H9 (cell line): Measurements from ENCODE around the gene GABBR2. TPM values are rescaled to one million over a fixed set of nuclear protein-coding genes. Genes with fewer than 3 reads are reported as not detected.

Source experiments
- DNase-seq: peaks from one replicate; pipeline ENCODE4 v3.0.0-alpha.2; 2017
- H2AFZ ChIP-seq: one replicate; pipeline ENCODE4 v1.6.1; 2013; ENCODE audit warnings: mild to moderate bottlenecking, low read length, control low read depth, moderate library complexity
- H2AK5ac ChIP-seq: 2 replicates; pipeline ENCODE4 v1.6.1; 2013; ENCODE audit warnings: low read length, control low read depth, mixed read lengths; ENCODE audit not compliant: insufficient read length
- H2BK120ac ChIP-seq: one replicate; pipeline ENCODE4 v1.6.1; 2013; ENCODE audit warnings: low read depth, mild to moderate bottlenecking, low read length, control low read depth, inconsistent platforms; ENCODE audit not compliant: poor library complexity, severe bottlenecking
- H2BK12ac ChIP-seq: 2 replicates; pipeline ENCODE4 v1.6.1; 2013; ENCODE audit warnings: low read length, control low read depth, mixed read lengths, low read depth; ENCODE audit not compliant: insufficient read length
- H2BK15ac ChIP-seq: 2 replicates; pipeline ENCODE4 v1.6.1; 2013; ENCODE audit warnings: low read depth, low read length, control low read depth
- H2BK20ac ChIP-seq: one replicate; pipeline ENCODE4 v1.6.1; 2013; ENCODE audit warnings: low read depth, mild to moderate bottlenecking, low read length, control low read depth, inconsistent platforms; ENCODE audit not compliant: poor library complexity, severe bottlenecking
- H2BK5ac ChIP-seq: 2 replicates; pipeline ENCODE4 v1.6.1; 2013; ENCODE audit warnings: low read length, control low read depth, mixed read lengths; ENCODE audit not compliant: insufficient read length
- H3K14ac ChIP-seq: 2 replicates; pipeline ENCODE4 v1.6.1; 2013; ENCODE audit warnings: low read length, control low read depth; ENCODE audit not compliant: insufficient read depth
- H3K18ac ChIP-seq: 2 replicates; pipeline ENCODE4 v1.6.1; 2013; ENCODE audit warnings: low read depth, mild to moderate bottlenecking, mixed read lengths, low read length, control low read depth; ENCODE audit not compliant: insufficient read length
- H3K23ac ChIP-seq: 2 replicates; pipeline ENCODE4 v1.6.1; 2013; ENCODE audit warnings: low read length, control low read depth, mixed read lengths, low read depth; ENCODE audit not compliant: insufficient read length
- H3K23me2 ChIP-seq: 2 replicates; pipeline ENCODE4 v1.6.1; 2013; ENCODE audit warnings: low read depth, mild to moderate bottlenecking, mixed read lengths, low read length, control low read depth; ENCODE audit not compliant: insufficient read length, poor library complexity, severe bottlenecking
- H3K27ac ChIP-seq: 2 replicates; pipeline ENCODE4 v1.5.1; 2013; ENCODE audit warnings: low read length, control low read depth, mixed read lengths, low read depth; ENCODE audit not compliant: insufficient read length
- H3K27me3 ChIP-seq: 2 replicates; pipeline ENCODE4 v1.6.1; 2013; ENCODE audit warnings: low read length, control low read depth, inconsistent platforms; ENCODE audit not compliant: insufficient read depth
- H3K4ac ChIP-seq: 2 replicates; pipeline ENCODE4 v1.6.1; 2013; ENCODE audit warnings: low read depth, mild to moderate bottlenecking, control low read depth, inconsistent platforms, low read length, moderate library complexity
- H3K4me1 ChIP-seq: 2 replicates; pipeline ENCODE4 v1.6.1; 2013; ENCODE audit warnings: low read length, control low read depth, inconsistent platforms; ENCODE audit not compliant: insufficient read depth
- H3K4me2 ChIP-seq: 2 replicates; pipeline ENCODE4 v1.6.1; 2013; ENCODE audit warnings: low read length, control low read depth, mixed read lengths; ENCODE audit not compliant: insufficient read length, insufficient read depth
- H3K56ac ChIP-seq: 2 replicates; pipeline ENCODE4 v1.6.1; 2013; ENCODE audit warnings: low read depth, mild to moderate bottlenecking, mixed read lengths, low read length, control low read depth; ENCODE audit not compliant: insufficient read length
- H3K79me1 ChIP-seq: 2 replicates; pipeline ENCODE4 v1.6.1; 2013; ENCODE audit warnings: low read depth, mild to moderate bottlenecking, moderate library complexity, low read length, control low read depth, inconsistent platforms; ENCODE audit not compliant: insufficient read depth, poor library complexity, severe bottlenecking
- H3K79me2 ChIP-seq: 2 replicates; pipeline ENCODE4 v1.6.1; 2013; ENCODE audit warnings: low read length, control low read depth, inconsistent platforms; ENCODE audit not compliant: insufficient read depth
- H3K9ac ChIP-seq: 2 replicates; pipeline ENCODE4 v1.6.1; 2013; ENCODE audit warnings: low read length, control low read depth, mixed read lengths; ENCODE audit not compliant: insufficient read length; ENCODE audit errors: extremely low read depth
- H3K9me3 ChIP-seq: one replicate; pipeline ENCODE4 v1.6.1; 2013; ENCODE audit warnings: low read depth, low read length, inconsistent platforms; ENCODE audit not compliant: control insufficient read depth
- H3T11ph ChIP-seq: one replicate; pipeline ENCODE4 v1.6.1; 2013; ENCODE audit warnings: mild to moderate bottlenecking, low read length, control low read depth, inconsistent platforms
- H4K20me1 ChIP-seq: one replicate; pipeline ENCODE4 v1.6.1; 2013; ENCODE audit not compliant: control insufficient read depth, insufficient read length, insufficient read depth
- H4K5ac ChIP-seq: 2 replicates; pipeline ENCODE4 v1.6.1; 2013; ENCODE audit warnings: low read depth, mild to moderate bottlenecking, mixed read lengths, low read length, control low read depth; ENCODE audit not compliant: insufficient read length
- H4K8ac ChIP-seq: replicated peaks from 2 replicates; pipeline ENCODE4 v1.6.1; 2013; ENCODE audit warnings: low read length, control low read depth, mixed read lengths, low read depth; ENCODE audit not compliant: insufficient read length
- H4K91ac ChIP-seq: 2 replicates; pipeline ENCODE4 v1.6.1; 2013; ENCODE audit warnings: low read depth, mild to moderate bottlenecking, moderate library complexity, mixed read lengths, low read length, control low read depth; ENCODE audit not compliant: insufficient read length
- H3K27ac Mint-ChIP-seq, 3 experiments: 2 replicates in 2 of 3; 3 replicates in 1 of 3; pipeline ENCODE4 v1.8.0; 2020 to 2021; ENCODE audit warnings: mixed read lengths in 3 of 3, mild to moderate bottlenecking in 1 of 3, moderate library complexity in 1 of 3
- H3K27me3 Mint-ChIP-seq: 2 replicates; pipeline ENCODE4 v1.8.0; 2021; ENCODE audit warnings: low read depth, mild to moderate bottlenecking, moderate library complexity, mixed read lengths
- H3K36me3 Mint-ChIP-seq, 3 experiments: 2 replicates in 2 of 3; 3 replicates in 1 of 3; pipeline ENCODE4 v1.8.0; 2020 to 2021; ENCODE audit warnings: low read depth in 3 of 3, mixed read lengths in 3 of 3; ENCODE audit not compliant: insufficient read depth in 1 of 3
- H3K4me1 Mint-ChIP-seq, 2 experiments: 2 replicates each; pipeline ENCODE4 v1.8.0; 2020; ENCODE audit warnings: mixed read lengths in 2 of 2
- H3K4me3 Mint-ChIP-seq, 2 experiments: 2 replicates in 1 of 2; 3 replicates in 1 of 2; pipeline ENCODE4 v1.8.0; 2020 to 2021; ENCODE audit warnings: mild to moderate bottlenecking in 2 of 2, mixed read lengths in 2 of 2, moderate library complexity in 1 of 2
- H3K9me3 Mint-ChIP-seq, 2 experiments: 2 replicates in 1 of 2; 3 replicates in 1 of 2; pipeline ENCODE4 v1.8.0; 2020; ENCODE audit warnings: mild to moderate bottlenecking in 2 of 2, mixed read lengths in 2 of 2, moderate library complexity in 1 of 2
- WGBS: extraction: QIAGEN DNeasy Blood & Tissue Kit; methylation state at CpG from one replicate; pipeline ENCODE4 v1.1.7; 2013; ENCODE audit warnings: missing lambda C conversion rate, low lambda C conversion rate, mixed read lengths; ENCODE audit not compliant: insufficient read length; ENCODE audit errors: extremely low coverage; 5-methylcytosine and 5-hydroxymethylcytosine counted together
- total RNA-seq: library from RNA; stranded (reverse); gene quantifications from 2 replicates; pipeline ENCODE4 v1.2.1, GENCODE V29; 2021
- TF ChIP-seq, protein P1 (sequence below): fragments of 200-600 bp; sonication (generic); conservative IDR thresholded peaks from 3 replicates; pipeline ENCODE4 v1.8.0; 2021; ENCODE audit warnings: antibody characterized with exemption, mild to moderate bottlenecking

GABBR2 gene
- total RNA-seq, 1 experiment from 2014 or later = 0.66 TPM

DNA sequence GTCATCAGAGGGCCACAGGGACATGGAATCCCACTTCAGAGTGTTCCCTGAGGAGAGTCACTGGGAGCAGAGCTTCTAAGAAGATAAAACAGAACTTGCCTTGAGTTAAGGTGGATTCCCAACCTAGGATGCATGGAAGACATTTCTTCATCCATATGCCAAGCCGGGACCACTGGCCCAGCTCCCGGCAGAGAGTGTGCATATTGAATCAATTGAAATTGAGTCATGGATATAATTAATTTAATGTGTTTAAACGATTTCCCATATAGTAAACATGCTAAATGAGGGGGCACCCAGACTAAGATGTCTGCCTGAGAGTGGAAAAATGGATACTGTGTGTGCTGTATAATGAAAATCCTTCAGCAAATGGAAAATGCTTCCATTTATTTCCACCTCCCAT, 258.9 kb downstream of the GABBR2 start:
- no peak overlapping the region for H4K8ac ChIP-seq
- no peak overlapping the region for H3K9ac ChIP-seq
- no peaks in the 10 kb centered on the region for H4K20me1 ChIP-seq
- H3K4me2 ChIP-seq = no peak overlapping the region
- Mint-ChIP-seq H3K27ac (no peak overlapping the region), H3K9me3 (peaks cover 3 to 9% of the 10 kb centered on the region in 2 experiments; a peak in 4 of 5 replicates), H3K27me3 (peaks cover 3% of the 10 kb centered on the region; the same call in 1 of the 2 replicates), H3K4me3 (no peak overlapping the region), H3K4me1 (peaks cover 7% of the 10 kb centered on the region in 2 experiments), H3K36me3 (peaks cover 0 to 2% (median 0%) of the 10 kb centered on the region in 3 experiments; a peak in 2 of 7 replicates)
- H2AFZ ChIP-seq = no peak overlapping the region
- no peak overlapping the region for H3K18ac ChIP-seq
- H4K5ac ChIP-seq = no peak overlapping the region
- WGBS = no CpG with 5 or more reads among the region's 3 CpGs
- no peak overlapping the region for H3K14ac ChIP-seq
- no peak overlapping the region for H3K4ac ChIP-seq
- TF ChIP-seq, protein P1, sequence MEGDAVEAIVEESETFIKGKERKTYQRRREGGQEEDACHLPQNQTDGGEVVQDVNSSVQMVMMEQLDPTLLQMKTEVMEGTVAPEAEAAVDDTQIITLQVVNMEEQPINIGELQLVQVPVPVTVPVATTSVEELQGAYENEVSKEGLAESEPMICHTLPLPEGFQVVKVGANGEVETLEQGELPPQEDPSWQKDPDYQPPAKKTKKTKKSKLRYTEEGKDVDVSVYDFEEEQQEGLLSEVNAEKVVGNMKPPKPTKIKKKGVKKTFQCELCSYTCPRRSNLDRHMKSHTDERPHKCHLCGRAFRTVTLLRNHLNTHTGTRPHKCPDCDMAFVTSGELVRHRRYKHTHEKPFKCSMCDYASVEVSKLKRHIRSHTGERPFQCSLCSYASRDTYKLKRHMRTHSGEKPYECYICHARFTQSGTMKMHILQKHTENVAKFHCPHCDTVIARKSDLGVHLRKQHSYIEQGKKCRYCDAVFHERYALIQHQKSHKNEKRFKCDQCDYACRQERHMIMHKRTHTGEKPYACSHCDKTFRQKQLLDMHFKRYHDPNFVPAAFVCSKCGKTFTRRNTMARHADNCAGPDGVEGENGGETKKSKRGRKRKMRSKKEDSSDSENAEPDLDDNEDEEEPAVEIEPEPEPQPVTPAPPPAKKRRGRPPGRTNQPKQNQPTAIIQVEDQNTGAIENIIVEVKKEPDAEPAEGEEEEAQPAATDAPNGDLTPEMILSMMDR = no peak
- H3K79me2 ChIP-seq = no peaks in the 10 kb centered on the region
- no peaks in the 10 kb centered on the region for H3K27me3 ChIP-seq
- H3K23ac ChIP-seq = no peak overlapping the region
- no peak overlapping the region for H2BK20ac ChIP-seq
- no peak overlapping the region for H3T11ph ChIP-seq
- no peak overlapping the region for H2BK120ac ChIP-seq
- H4K91ac ChIP-seq = no peak overlapping the region
- H3K4me1 ChIP-seq = peaks cover 1% of the 10 kb centered on the region; the same call in 1 of the 2 replicates
- no peak overlapping the region for H2BK12ac ChIP-seq
- no peak for DNase-seq
- no peak overlapping the region for H2BK5ac ChIP-seq
- H3K56ac ChIP-seq = no peak overlapping the region
- no peaks in the 10 kb centered on the region for H3K79me1 ChIP-seq
- H2BK15ac ChIP-seq = no peak overlapping the region
- no peaks in the 10 kb centered on the region for H3K9me3 ChIP-seq
- no peak overlapping the region for H2AK5ac ChIP-seq
- no peaks in the 10 kb centered on the region for H3K23me2 ChIP-seq
- no peak overlapping the region for H3K27ac ChIP-seq
